ENCODE results near the gene DAB2IP. TPM values are rescaled to one million over a fixed set of nuclear protein-coding genes. Genes with fewer than 3 reads are reported as not detected.
A peak's percentile ranks its signal among the peaks of the same experiment; 100 is the strongest.

DAB2IP gene
- total RNA-seq, 1 experiment from 2014 or later = 17.0 TPM

GRCh38 chr9:121631978-121632418, 19.4 kb upstream of the DAB2IP start:
- H3K27me3 Mint-ChIP-seq (ENCODE audit: insufficient read depth, unreplicated experiment) = no peaks in the 10 kb centered on the region
- intact Hi-C loops (cut with micrococcal nuclease) = no loop called here
- H3K4me3 Mint-ChIP-seq (ENCODE audit: unreplicated experiment) = no peak overlapping the region
- CTCF ChIA-PET = interaction anchor here (1.0 to 1.3 kb wide), 2 partner anchors 82 to 86 kb away, joined by 4 to 6 read pairs; no protein-coding TSS in a partner anchor
- no peaks in the 10 kb centered on the region for H3K36me3 Mint-ChIP-seq (ENCODE audit: insufficient read depth, unreplicated experiment)
- no peaks in the 10 kb centered on the region for H3K9me3 Mint-ChIP-seq (ENCODE audit: unreplicated experiment)
- POLR2A ChIA-PET = no interaction called here
- no peak for DNase-seq (ENCODE audit: unreplicated experiment)
- no peak overlapping the region for H3K27ac Mint-ChIP-seq (ENCODE audit: low read depth, unreplicated experiment)
- BruUV-seq (replicated peaks) = no TSS peak
- TF ChIP-seq CTCF (IDR thresholded peaks at IDR 0.05; ENCODE audit: unreplicated experiment) = no peak
- no peaks in the 10 kb centered on the region for H3K4me1 Mint-ChIP-seq (ENCODE audit: insufficient read depth, unreplicated experiment)

- no peaks in the 10 kb centered on the region for H3K9me3 Mint-ChIP-seq (ENCODE audit: unreplicated experiment)
- no TSS peak for BruUV-seq (replicated peaks)
- ChIA-PET POLR2A (no interaction called here), CTCF (interaction anchor here (0.6 kb wide), 1 partner anchor 287 kb away, joined by 5 read pairs; no protein-coding TSS in a partner anchor)
- TF ChIP-seq CTCF (IDR thresholded peaks at IDR 0.05; ENCODE audit: unreplicated experiment) = no peak
- H3K36me3 Mint-ChIP-seq (ENCODE audit: insufficient read depth, unreplicated experiment) = no peaks in the 10 kb centered on the region
- H3K4me1 Mint-ChIP-seq (ENCODE audit: insufficient read depth, unreplicated experiment) = peaks cover 10% of the 10 kb centered on the region
- no peak for DNase-seq (ENCODE audit: unreplicated experiment)
- intact Hi-C loops (cut with micrococcal nuclease) = no loop called here
- H3K27me3 Mint-ChIP-seq (ENCODE audit: insufficient read depth, unreplicated experiment) = no peaks in the 10 kb centered on the region
- H3K27ac Mint-ChIP-seq (ENCODE audit: low read depth, unreplicated experiment) = no peak overlapping the region
- no peak overlapping the region for H3K4me3 Mint-ChIP-seq (ENCODE audit: unreplicated experiment)
Measured at GRCh38 chr9:121633119-121633714, 18.2 kb upstream of the DAB2IP start.

GRCh38 chr9:121633736-121634135, 17.7 kb upstream of the DAB2IP start:
- no peak for DNase-seq (ENCODE audit: unreplicated experiment)
- CTCF ChIA-PET = no interaction called here
- no peak for TF ChIP-seq CTCF (IDR thresholded peaks at IDR 0.05; ENCODE audit: unreplicated experiment)
- POLR2A ChIA-PET = no interaction called here
- intact Hi-C loops (cut with micrococcal nuclease) = no loop called here
- no peaks in the 10 kb centered on the region for H3K9me3 Mint-ChIP-seq (ENCODE audit: unreplicated experiment)
- no peaks in the 10 kb centered on the region for H3K36me3 Mint-ChIP-seq (ENCODE audit: insufficient read depth, unreplicated experiment)
- peak overlapping the region; percentile 13 for H3K27ac Mint-ChIP-seq (ENCODE audit: low read depth, unreplicated experiment)
- no peaks in the 10 kb centered on the region for H3K27me3 Mint-ChIP-seq (ENCODE audit: insufficient read depth, unreplicated experiment)
- BruUV-seq (replicated peaks) = no TSS peak
- H3K4me1 Mint-ChIP-seq (ENCODE audit: insufficient read depth, unreplicated experiment) = peaks cover 15% of the 10 kb centered on the region
- no peak overlapping the region for H3K4me3 Mint-ChIP-seq (ENCODE audit: unreplicated experiment)

GRCh38 chr9:121634329-121635261, 16.8 kb upstream of the DAB2IP start:
- Mint-ChIP-seq H3K9me3 (ENCODE audit: unreplicated experiment) (no peaks in the 10 kb centered on the region), H3K27me3 (ENCODE audit: insufficient read depth, unreplicated experiment) (no peaks in the 10 kb centered on the region), H3K27ac (ENCODE audit: low read depth, unreplicated experiment) (peak overlapping the region; percentile 13), H3K4me3 (ENCODE audit: unreplicated experiment) (no peak overlapping the region), H3K36me3 (ENCODE audit: insufficient read depth, unreplicated experiment) (no peaks in the 10 kb centered on the region), H3K4me1 (ENCODE audit: insufficient read depth, unreplicated experiment) (peaks cover 15% of the 10 kb centered on the region)
- ChIA-PET POLR2A (no interaction called here), CTCF (interaction anchor here (0.5 to 1.1 kb wide), 3 partner anchors 22 to 102 kb away, joined by 3 read pairs; no protein-coding TSS in a partner anchor)
- no TSS peak for BruUV-seq (replicated peaks)
- DNase-seq (ENCODE audit: unreplicated experiment) = peak; percentile 16
- intact Hi-C loops (cut with micrococcal nuclease) = no loop called here
- peak; percentile 25 for TF ChIP-seq CTCF (IDR thresholded peaks at IDR 0.05; ENCODE audit: unreplicated experiment)
